H4 (cell line): ENCODE results near the gene CXCL12. TPM values are rescaled to one million over a fixed set of nuclear protein-coding genes. Genes with fewer than 3 reads are reported as not detected.
A peak's percentile ranks its signal among the peaks of the same experiment; 100 is the strongest.

Experiments used
- DNase-seq: peaks from one replicate; pipeline ENCODE4 v3.0.0-alpha.2; 2015; ENCODE audit warnings: low spot score
- total RNA-seq: library from RNA; depleted of rRNA; stranded (reverse); fragments of >200 nt; shearing (Covaris generic); gene quantifications from 2 replicates; pipeline ENCODE4 v1.2.3, GENCODE V29; 2014; rRNA removed

The CXCL12 gene
- 0.06 and 0.77 TPM in 2 replicates for total RNA-seq

- no peak for DNase-seq
Measured at GRCh38 chr10:44385026-44385695, at the start of gene CXCL12. Gene CXCL12, minus strand, starts transcription at chr10:44385097. Its CDS starts 92 bp downstream, at chr10:44385005.

GRCh38 chr10:44427479-44427878 lies 42.6 kb upstream of the CXCL12 start:
- peak; percentile 1 for DNase-seq

GRCh38 chr10:44427037-44427436 lies 42.1 kb upstream of the CXCL12 start:
- peak; percentile 1 for DNase-seq

DNA sequence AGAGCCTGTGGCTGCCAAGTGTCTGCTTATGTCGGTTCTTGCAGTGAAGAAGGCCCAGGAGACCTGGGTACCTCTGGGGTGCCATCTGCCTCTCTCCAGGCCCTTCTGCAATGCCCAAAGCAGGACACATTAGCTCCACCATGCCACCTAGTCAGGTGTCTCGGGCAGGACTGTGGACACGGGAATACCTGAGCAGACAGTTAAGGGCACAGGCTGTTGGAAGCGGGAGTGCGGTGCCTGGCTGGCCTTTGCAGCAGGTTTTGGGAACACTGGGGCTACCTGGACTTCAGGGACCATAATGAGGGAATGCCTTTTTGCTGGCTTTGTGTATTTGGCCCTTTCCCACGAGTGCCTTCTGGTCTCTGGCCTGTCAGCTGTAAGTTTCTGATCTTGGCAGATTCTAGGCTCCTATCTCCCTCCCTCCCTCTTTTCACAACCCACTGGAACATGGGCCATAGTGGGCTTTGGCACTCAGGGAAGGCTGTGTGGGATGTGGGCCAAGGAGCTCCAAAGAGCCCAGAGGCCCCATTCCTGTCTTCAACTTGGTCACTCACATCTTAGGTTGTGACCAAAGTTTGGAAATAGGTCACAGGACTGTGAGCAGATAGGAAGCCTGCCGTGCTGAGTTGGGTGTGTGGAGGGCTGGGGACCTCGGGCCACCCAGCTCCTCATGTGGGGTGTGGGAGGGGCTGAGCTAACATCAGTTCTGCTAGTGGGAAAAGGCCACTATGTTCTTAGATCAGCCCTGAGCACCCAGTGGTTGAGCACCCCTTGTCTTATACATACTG lies 41.5 kb upstream of the CXCL12 start:
- peak; percentile 1 for DNase-seq

- DNase-seq: no peak
Measured at GRCh38 chr10:44425466-44425865, 40.6 kb upstream of the CXCL12 start.

- DNase-seq: peak; percentile 1
Measured at GRCh38 chr10:44424957-44425356, 40.1 kb upstream of the CXCL12 start.

- DNase-seq: no peak
Measured at GRCh38 chr10:44424298-44424697, 39.4 kb upstream of the CXCL12 start.

- DNase-seq: peak; percentile 1
Measured at GRCh38 chr10:44422570-44423101, 37.7 kb upstream of the CXCL12 start.

- no peak for DNase-seq
Measured at GRCh38 chr10:44422153-44422552, 37.3 kb upstream of the CXCL12 start.

DNA sequence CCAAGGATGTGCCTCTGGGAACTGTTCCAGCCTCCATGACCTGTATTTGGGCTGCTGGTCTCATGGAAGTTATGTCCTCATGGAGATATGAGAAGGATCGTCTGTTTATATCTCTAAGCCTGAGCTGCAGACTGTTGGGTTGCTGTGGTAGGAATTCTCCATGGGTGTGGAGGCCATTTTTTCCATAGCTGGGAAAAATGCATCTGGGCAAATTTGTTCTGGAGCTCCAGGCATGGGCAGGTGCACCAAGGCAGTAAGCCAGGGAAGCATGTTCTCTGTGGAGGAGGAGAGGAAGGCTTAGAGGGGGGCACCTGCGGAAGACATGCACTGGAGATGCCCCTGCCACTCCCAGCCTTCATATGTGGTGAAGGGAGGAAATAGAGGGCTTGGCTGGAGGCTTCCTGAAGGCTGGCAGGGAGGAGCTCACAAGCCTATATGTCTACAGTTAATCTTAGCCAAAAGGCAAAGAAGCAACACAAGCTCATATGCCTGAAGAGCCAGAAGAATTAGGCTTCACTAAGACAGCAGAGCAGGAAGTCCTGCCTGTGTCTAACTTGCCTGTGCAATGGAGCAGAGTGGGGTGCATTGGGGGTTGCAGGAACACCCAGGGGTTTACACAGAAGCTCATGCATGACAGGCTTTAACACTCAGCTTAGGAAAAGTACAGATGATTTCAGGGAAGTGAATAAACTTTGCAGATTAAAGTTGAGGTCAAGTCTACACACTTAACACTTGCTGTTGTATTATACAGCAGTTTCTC lies 35.1 kb upstream of the CXCL12 start:
- DNase-seq: no peak

DNA sequence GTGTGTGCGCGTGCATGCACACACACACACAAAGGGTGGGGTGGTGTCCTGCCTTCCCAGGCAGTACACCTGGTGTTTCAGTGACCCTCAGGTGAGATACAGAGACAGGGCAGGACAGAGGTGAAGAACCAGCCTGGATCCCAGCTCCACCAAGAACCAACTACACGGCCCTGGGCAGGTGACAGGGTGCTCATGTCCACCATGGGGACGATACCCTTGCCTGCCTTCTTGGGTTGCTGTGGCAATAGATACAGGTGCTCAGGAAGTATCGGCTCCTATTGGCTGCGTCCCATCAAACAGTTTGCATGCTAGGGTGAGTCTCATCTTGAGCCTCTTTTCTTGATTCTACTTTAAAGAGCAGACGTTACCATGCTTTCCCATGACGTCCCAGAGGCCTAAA lies 33.7 kb upstream of the CXCL12 start:
- no peak for DNase-seq

DNA sequence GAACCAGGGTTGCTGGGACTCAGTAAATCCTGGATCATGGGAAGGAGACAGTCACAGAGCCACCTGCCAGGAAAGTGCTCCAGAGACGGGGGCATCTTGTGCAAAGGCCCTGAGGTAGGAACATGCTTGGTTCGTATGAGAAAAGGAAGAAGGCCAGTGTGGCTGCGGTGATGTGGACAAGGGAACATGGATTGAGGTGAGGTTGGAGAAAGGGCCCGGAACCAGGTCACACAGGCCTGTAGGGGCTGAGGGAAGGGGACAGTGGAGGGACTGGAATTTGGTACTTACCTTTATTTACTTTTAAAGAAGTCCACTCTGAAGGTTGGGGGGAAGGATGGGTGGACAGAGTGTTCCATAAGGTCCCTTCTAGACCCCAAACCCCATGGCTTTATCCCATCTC lies 32.9 kb upstream of the CXCL12 start:
- no peak for DNase-seq

DNA sequence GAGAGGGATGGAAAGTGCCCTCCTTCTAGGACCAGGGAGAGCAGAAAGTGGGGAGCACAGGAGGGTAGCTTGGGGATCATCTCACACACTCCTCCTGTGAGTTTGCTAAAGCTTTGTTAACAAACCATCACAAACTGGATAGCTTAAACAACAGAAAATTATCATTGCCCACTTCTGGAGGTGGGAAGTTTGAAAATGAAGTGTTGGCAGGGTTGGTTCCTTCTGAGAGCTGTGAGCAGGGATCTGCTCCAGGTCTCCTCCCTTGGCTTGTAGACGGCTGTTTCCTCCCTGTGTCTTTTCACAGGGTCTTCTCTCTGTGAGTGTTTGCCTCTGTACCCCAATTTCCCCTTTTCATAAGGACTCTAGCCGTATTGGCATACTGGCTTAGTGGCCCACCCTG lies 32.0 kb upstream of the CXCL12 start:
- no peak for DNase-seq

DNA sequence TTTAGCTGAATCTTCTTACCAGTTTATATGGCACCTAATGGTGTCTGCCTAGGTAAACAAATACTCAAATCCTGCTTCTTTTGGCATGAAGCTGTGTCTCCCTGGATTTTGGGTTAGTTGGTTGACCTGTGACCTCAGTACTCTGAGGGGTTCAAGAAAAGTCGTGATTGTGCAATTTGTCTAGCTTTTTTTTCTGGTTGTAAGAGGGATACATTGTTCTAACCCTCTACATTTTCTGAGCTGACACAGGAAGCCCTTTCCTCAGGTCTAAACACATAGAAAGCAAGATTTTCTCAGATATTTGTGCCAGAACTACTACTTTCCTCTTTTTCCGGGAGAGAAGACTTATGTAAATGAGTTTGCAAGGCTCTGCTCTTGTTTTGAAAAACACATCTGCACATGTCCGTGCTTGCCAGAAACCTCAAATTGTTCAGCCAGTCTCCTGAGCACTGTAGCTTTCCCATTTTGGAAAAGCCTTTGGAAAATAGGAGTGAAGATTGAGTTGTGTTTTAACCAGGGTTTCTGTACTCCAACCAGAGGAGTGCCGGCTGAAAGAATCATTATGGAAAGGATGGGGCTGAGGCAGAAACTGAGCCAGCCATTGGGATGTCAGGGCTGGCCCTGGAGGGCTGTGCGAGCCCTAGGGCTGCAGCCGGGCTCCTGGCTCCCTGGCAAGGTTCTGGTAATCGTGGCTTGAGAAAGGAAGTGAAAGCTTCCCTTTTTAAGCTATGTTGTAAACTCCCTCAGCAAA lies 31.3 kb upstream of the CXCL12 start:
- no peak for DNase-seq

DNA sequence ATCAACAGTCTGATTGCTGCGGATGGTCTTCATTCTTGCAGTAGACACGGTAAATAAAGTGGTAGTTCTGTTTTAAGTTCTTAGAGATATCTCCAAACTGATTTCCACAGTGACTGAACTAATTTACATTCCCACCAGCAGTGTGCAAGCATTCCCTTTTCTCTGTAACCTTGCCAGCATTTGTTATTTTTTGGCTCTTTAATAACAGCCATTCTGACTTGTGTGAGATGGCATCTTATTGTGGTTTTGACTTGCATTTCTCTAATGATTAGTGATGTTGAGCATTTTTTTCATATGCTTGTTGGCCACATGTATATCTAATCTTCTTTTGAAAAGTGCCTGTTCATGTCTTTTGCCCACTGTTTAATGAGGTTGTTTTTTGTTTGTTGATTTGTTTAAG lies 30.2 kb upstream of the CXCL12 start:
- no peak for DNase-seq

DNA sequence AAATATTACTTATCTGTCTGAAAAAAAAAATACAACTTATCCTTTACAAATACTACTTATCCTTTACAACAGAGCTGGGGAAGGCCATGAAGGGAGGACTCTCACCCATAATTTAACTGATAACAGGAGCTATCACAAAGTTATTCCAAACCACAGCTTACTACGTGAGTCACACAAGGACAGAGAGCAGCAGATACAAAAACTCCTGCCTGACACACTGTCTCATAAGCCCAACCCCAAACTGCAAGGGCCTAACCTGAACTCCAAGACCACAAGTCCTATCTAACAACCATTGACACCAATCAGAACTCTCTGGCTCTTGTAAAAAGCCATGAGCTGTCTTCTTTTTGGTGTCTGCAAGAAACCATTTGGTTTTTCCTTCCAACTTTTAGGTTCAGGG lies 28.5 kb upstream of the CXCL12 start:
- DNase-seq: no peak

- DNase-seq: no peak
Measured at GRCh38 chr10:44411251-44411650, 26.4 kb upstream of the CXCL12 start.

DNA sequence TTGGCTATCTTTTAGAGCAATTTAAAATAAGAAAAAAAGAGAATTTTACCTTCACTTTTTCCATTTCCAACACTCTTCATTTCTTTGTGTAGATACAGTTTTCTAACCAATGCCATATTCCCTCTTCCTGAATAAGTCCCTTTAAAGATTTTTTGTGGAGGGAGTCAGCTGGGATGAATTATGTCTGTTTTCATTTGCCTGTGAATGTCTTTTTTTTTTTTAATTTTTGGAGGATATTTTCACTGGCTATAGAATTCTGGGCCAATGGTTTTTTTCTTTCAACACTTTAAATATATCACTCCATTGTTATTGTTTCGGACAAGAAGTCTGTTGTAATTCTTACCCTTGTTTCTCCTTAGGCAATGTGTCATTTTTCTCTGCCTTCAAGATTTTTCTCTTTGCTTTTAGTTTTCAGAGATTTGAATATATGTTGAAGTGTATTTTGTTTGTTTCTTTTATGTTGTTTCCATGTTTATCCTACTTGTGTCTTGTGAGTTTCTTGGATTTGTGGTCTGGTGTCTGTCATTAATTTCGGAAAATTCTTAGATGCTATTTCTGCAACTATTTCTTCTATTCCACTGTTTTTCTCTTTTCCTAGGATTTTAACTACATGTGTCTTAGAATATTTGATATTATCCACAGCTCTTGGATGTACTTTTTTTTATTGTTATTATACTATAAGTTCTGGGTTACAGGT lies 20.0 kb upstream of the CXCL12 start:
- DNase-seq: no peak

- no peak for DNase-seq
Measured at GRCh38 chr10:44402465-44403195, 17.7 kb upstream of the CXCL12 start.

DNA sequence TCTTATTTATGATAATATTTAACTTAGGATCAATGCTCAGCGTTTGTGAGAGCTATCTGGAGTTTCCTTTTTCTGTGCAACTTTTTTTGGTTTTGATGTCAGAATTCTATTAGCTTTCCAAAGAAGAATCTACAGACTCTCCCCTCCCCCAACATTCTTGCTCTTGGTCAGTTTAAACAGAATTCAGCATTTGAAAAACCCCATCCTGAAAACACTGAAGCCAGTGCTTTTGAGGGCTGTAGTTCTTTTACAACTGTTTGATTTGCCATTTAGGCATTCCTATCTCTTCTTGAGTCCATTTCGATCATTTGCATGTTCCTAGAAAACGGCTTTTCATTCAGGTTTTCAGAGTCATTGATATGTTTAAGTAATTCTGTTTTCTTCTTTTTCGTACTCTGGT lies 15.6 kb upstream of the CXCL12 start:
- DNase-seq: no peak
